HEK293 (cell line): Measurements from ENCODE around the gene TBX4.

Experiments
- CTCF ChIP-seq: fragments of 450-650 bp; formaldehyde crosslinking; IDR thresholded peaks from 2 replicates; pipeline ENCODE4 v1.5.1; 2016; ENCODE audit warnings: missing biosample characterization, missing genetic modification characterization
- HOXA7 ChIP-seq: sonication (generic); formaldehyde crosslinking; IDR thresholded peaks from 2 replicates; pipeline ENCODE4 v1.8.1; 2022; ENCODE audit warnings: missing genetic modification reagents, borderline replicate concordance
- SCRT1 ChIP-seq: fragments of 450-650 bp; formaldehyde crosslinking; IDR thresholded peaks from 2 replicates; pipeline ENCODE4 v1.5.1; 2016; ENCODE audit warnings: missing biosample characterization, missing genetic modification characterization, borderline replicate concordance
- ZEB2 ChIP-seq: fragments of 450-650 bp; formaldehyde crosslinking; IDR thresholded peaks from 2 replicates; pipeline ENCODE4 v1.5.1; 2016; ENCODE audit warnings: missing biosample characterization, missing genetic modification characterization
- ZNF19 ChIP-seq: fragments of 450-650 bp; formaldehyde crosslinking; IDR thresholded peaks from 2 replicates; pipeline ENCODE4; 2016; ENCODE audit warnings: missing biosample characterization, missing genetic modification characterization, low read depth
- ZNF202 ChIP-seq: fragments of 450-650 bp; formaldehyde crosslinking; IDR thresholded peaks from 2 replicates; pipeline ENCODE4 v1.5.1; 2016; ENCODE audit warnings: missing biosample characterization, missing genetic modification characterization, borderline replicate concordance
- ZNF248 ChIP-seq: fragments of 450-650 bp; formaldehyde crosslinking; IDR thresholded peaks from 2 replicates; pipeline ENCODE4 v1.5.1; 2017; ENCODE audit warnings: missing biosample characterization, missing genetic modification characterization
- ZNF426 ChIP-seq: fragments of 450-650 bp; formaldehyde crosslinking; IDR thresholded peaks from 2 replicates; pipeline ENCODE4 v1.5.1; 2017; ENCODE audit warnings: missing biosample characterization, missing genetic modification characterization, mild to moderate bottlenecking, inconsistent platforms, moderate library complexity
- ZNF548 ChIP-seq: fragments of 450-650 bp; formaldehyde crosslinking; IDR thresholded peaks from 2 replicates; pipeline ENCODE4 v1.5.1; 2016; ENCODE audit warnings: missing biosample characterization, missing genetic modification characterization
- ZNF558 ChIP-seq: fragments of 450-650 bp; formaldehyde crosslinking; IDR thresholded peaks from 2 replicates; pipeline ENCODE4 v1.5.1; 2016; ENCODE audit warnings: missing biosample characterization, missing genetic modification characterization
- ZNF704 ChIP-seq: fragments of 450-650 bp; formaldehyde crosslinking; IDR thresholded peaks from 2 replicates; pipeline ENCODE4 v1.5.1; 2016; ENCODE audit warnings: missing biosample characterization, missing genetic modification characterization
- ZNF776 ChIP-seq: fragments of 450-650 bp; formaldehyde crosslinking; IDR thresholded peaks from 2 replicates; pipeline ENCODE4 v1.5.0; 2017; ENCODE audit warnings: missing biosample characterization, missing genetic modification characterization, borderline replicate concordance

GRCh38 chr17:61533797-61534196, 81.6 kb downstream of the TBX4 start:
- TF ChIP-seq ZNF202 (tag by site-specific recombination) = no peak
- no peak for TF ChIP-seq ZNF704 (tag by site-specific recombination)
- TF ChIP-seq SCRT1 (tag by site-specific recombination) = no peak
- no peak for TF ChIP-seq CTCF
- TF ChIP-seq ZNF19 (tag by site-specific recombination) = no peak
- TF ChIP-seq ZNF248 (tag by site-specific recombination) = no peak
- no peak for TF ChIP-seq ZNF426 (tag by site-specific recombination)
- TF ChIP-seq ZNF548 = no peak
- no peak for TF ChIP-seq ZNF558 (tag by site-specific recombination)
- no peak for TF ChIP-seq ZNF776 (tag by site-specific recombination)
- no peak for TF ChIP-seq HOXA7 (CRISPR knock-in tag)
- TF ChIP-seq ZEB2 (tag by site-specific recombination) = no peak
